Stimulated activated CD8-positive, alpha-beta memory T cell treated with anti-CD3 and anti-CD28 coated beads, Interleukin-7, amount 100 ng/mL, for 48 hours (primary cell): ENCODE measurements around the gene PHF13.
"Not testable (repeated sequence)": the region's sequence is repeated elsewhere in the genome, so short reads cannot be mapped to it uniquely, and the experiment has no call there.

Source experiments
- DNase-seq, 2 donors: peaks; one replicate each; pipeline ENCODE4 v3.0.0-alpha.2; 2020; ENCODE audit warnings: low read depth in 1 of 2; ENCODE audit errors: extremely low read depth in 1 of 2

Gene PHF13

GRCh38 chr1:6627031-6627430, 13.5 kb downstream of the PHF13 start:
- no peak for DNase-seq

GRCh38 chr1:6627841-6628545, 14.5 kb downstream of the PHF13 start:
- no peak for DNase-seq

GRCh38 chr1:6628971-6629479, 15.5 kb downstream of the PHF13 start:
- DNase-seq, result no peak

- DNase-seq, result no peak
These were observed 16.5 kb downstream of the PHF13 start for GRCh38 chr1:6630027-6630426.

GRCh38 chr1:6631058-6631457, 17.5 kb downstream of the PHF13 start:
- DNase-seq, result no peak

GRCh38 chr1:6632588-6633514, 19.3 kb downstream of the PHF13 start:
- no peak for DNase-seq

GRCh38 chr1:6634371-6635052, 21.0 kb downstream of the PHF13 start:
- no peak for DNase-seq

- no peak for DNase-seq
These were observed 21.8 kb downstream of the PHF13 start for GRCh38 chr1:6635161-6635909.

GRCh38 chr1:6635910-6636760, 22.6 kb downstream of the PHF13 start:
- no peak for DNase-seq

GRCh38 chr1:6636778-6637177, 23.2 kb downstream of the PHF13 start:
- DNase-seq, result not testable (repeated sequence)

GRCh38 chr1:6637770-6638169, 24.2 kb downstream of the PHF13 start:
- no peak for DNase-seq

GRCh38 chr1:6638226-6638625, 24.7 kb downstream of the PHF13 start:
- no peak for DNase-seq

- DNase-seq, result not testable (repeated sequence)
These were observed 27.3 kb downstream of the PHF13 start for GRCh38 chr1:6640867-6641266.

GRCh38 chr1:6645018-6645417, 31.5 kb downstream of the PHF13 start:
- no peak for DNase-seq

- DNase-seq, result no peak
These were observed 33.1 kb downstream of the PHF13 start for GRCh38 chr1:6646499-6647148.

GRCh38 chr1:6648556-6648955, 35.0 kb downstream of the PHF13 start:
- DNase-seq, result no peak

- DNase-seq, result no peak
These were observed 38.4 kb downstream of the PHF13 start for GRCh38 chr1:6651909-6652308.

GRCh38 chr1:6652986-6653385, 39.5 kb downstream of the PHF13 start:
- no peak for DNase-seq
